B cell (primary cell): ENCODE measurements around the gene PRODH2. TPM values are rescaled to one million over a fixed set of nuclear protein-coding genes. Genes with fewer than 3 reads are reported as not detected.

Experiments used
- ATAC-seq: fragments of 200-7000 bp; cut with Tn5 transposase; one replicate; pipeline ENCODE4 v1.10.0; 2021; ENCODE audit warnings: low read depth, mild to moderate bottlenecking, moderate number of reproducible peaks, moderate library complexity
- CTCF ChIA-PET: fragments of 350-600 bp; sonication (Branson Sonifier 250); formaldehyde crosslinking; loops from one replicate; lab custom pipeline; 2021; ENCODE audit warnings: antibody characterized with exemption, inconsistent platforms; lab: Charles Lee
- POLR2A ChIA-PET: fragments of 350-600 bp; sonication (Branson Sonifier 250); formaldehyde crosslinking; loops from one replicate; lab custom pipeline; 2021; ENCODE audit warnings: antibody characterized with exemption; lab: Charles Lee
- DNase-seq: peaks from one replicate; pipeline ENCODE4 v3.0.0; 2013
- H2AFZ ChIP-seq: 2 replicates; pipeline ENCODE4 v1.6.1; 2012; ENCODE audit warnings: mild to moderate bottlenecking, low read depth, low read length; ENCODE audit not compliant: insufficient read depth, poor library complexity, severe bottlenecking
- H3K27ac ChIP-seq, 2 donors: 1 replicate in 1 of 2; 2 replicates in 1 of 2; pipeline ENCODE4 v1.5.1; 2012 to 2013; ENCODE audit warnings: low read length in 2 of 2, mild to moderate bottlenecking in 2 of 2, moderate library complexity in 1 of 2
- H3K27me3 ChIP-seq, 4 experiments: fragments of 200-600 bp in 1 of 4; sonication (generic) in 1 of 4; replicated peaks in 1 of 4; 1 replicate in 2 of 4; 2 replicates in 2 of 4; pipeline versions ENCODE4 v1.6.1 to v1.7.0; 2013 to 2016; ENCODE audit warnings: low read length in 3 of 4, mild to moderate bottlenecking in 2 of 4, mixed read lengths in 1 of 4, moderate library complexity in 1 of 4; ENCODE audit not compliant: insufficient read depth in 4 of 4, control insufficient read depth in 3 of 4; ENCODE audit errors: control extremely low read depth in 1 of 4
- H3K36me3 ChIP-seq, 2 experiments: replicated peaks in 1 of 2; 1 replicate in 1 of 2; 2 replicates in 1 of 2; pipeline versions ENCODE4 v1.6.1 to v1.7.1; 2013; ENCODE audit warnings: low read length in 1 of 2; ENCODE audit not compliant: insufficient read depth in 2 of 2, control insufficient read depth in 1 of 2; ENCODE audit errors: control extremely low read depth in 1 of 2, extremely low read depth in 1 of 2
- H3K4me1 ChIP-seq, 2 donors: fragments of 200-600 bp in 1 of 2; sonication (generic) in 1 of 2; 1 replicate in 1 of 2; 2 replicates in 1 of 2; pipeline versions ENCODE4 v1.5.1 to v1.6.1; 2013 to 2017; ENCODE audit warnings: low read length in 2 of 2; ENCODE audit not compliant: control insufficient read depth in 2 of 2, insufficient read depth in 2 of 2
- H3K4me2 ChIP-seq: replicated peaks from 2 replicates; pipeline ENCODE3; 2012; ENCODE audit warnings: mild to moderate bottlenecking, low read depth, low read length; ENCODE audit not compliant: poor library complexity, severe bottlenecking
- H3K4me3 ChIP-seq, 5 experiments: fragments of 200-600 bp in 1 of 5; sonication (generic) in 1 of 5; 1 replicate in 3 of 5; 2 replicates in 2 of 5; pipeline versions ENCODE4 v1.5.1 to v1.7.0; 2011 to 2016; ENCODE audit warnings: low read length in 4 of 5, mild to moderate bottlenecking in 4 of 5, low read depth in 2 of 5, control low read depth in 1 of 5, moderate library complexity in 1 of 5; ENCODE audit not compliant: insufficient read depth in 1 of 5; ENCODE audit errors: control extremely low read depth in 1 of 5, extremely low read depth in 1 of 5
- H3K79me2 ChIP-seq: fragments of 200-600 bp; sonication (generic); one replicate; pipeline ENCODE4 v1.6.0; 2016; ENCODE audit warnings: low read length; ENCODE audit not compliant: control insufficient read depth, insufficient read depth
- H3K9ac ChIP-seq: fragments of 200-600 bp; sonication (generic); 2 replicates; pipeline ENCODE4 v1.6.1; 2017; ENCODE audit warnings: mild to moderate bottlenecking, low read length, moderate library complexity
- H3K9me3 ChIP-seq, 3 donors: one replicate each; pipeline versions ENCODE4 v1.6.1 to v1.7.1; 2013; ENCODE audit warnings: low read length in 2 of 3; ENCODE audit not compliant: control insufficient read depth in 2 of 3, insufficient read depth in 1 of 3; ENCODE audit errors: control extremely low read depth in 1 of 3
- H4K20me1 ChIP-seq: 2 replicates; pipeline ENCODE4 v1.6.0; 2012; ENCODE audit warnings: mild to moderate bottlenecking, low read length; ENCODE audit not compliant: insufficient read depth, control insufficient read depth, poor library complexity, severe bottlenecking
- H3K27ac Mint-ChIP-seq: one replicate; pipeline ENCODE4 v1.8.0; 2021; ENCODE audit warnings: mixed read lengths
- H3K27me3 Mint-ChIP-seq: one replicate; pipeline ENCODE4 v1.8.0; 2021; ENCODE audit warnings: mixed read lengths
- H3K4me1 Mint-ChIP-seq: one replicate; pipeline ENCODE4 v1.8.0; 2021; ENCODE audit warnings: mixed read lengths
- H3K4me3 Mint-ChIP-seq: one replicate; pipeline ENCODE4 v1.8.0; 2021; ENCODE audit warnings: mixed read lengths
- H3K9me3 Mint-ChIP-seq: one replicate; pipeline ENCODE4 v1.8.0; 2022; ENCODE audit warnings: mixed read lengths; ENCODE audit not compliant: insufficient read depth
- CTCF ChIP-seq: fragments of 200-600 bp; IDR thresholded peaks from one replicate; pipeline ENCODE4 v1.8.0; 2022; ENCODE audit warnings: antibody characterized with exemption, mild to moderate bottlenecking
- EZH2 ChIP-seq: IDR thresholded peaks from 2 replicates; pipeline ENCODE4 v1.6.1; 2012; ENCODE audit warnings: borderline replicate concordance, low read depth, mild to moderate bottlenecking, moderate library complexity, low read length; ENCODE audit not compliant: insufficient read depth, poor library complexity, severe bottlenecking
- WGBS: methylation state at CpG from one replicate; pipeline ENCODE4 v1.1.5; 2013; ENCODE audit warnings: missing lambda C conversion rate; ENCODE audit not compliant: insufficient coverage; 5-methylcytosine and 5-hydroxymethylcytosine counted together
- intact Hi-C: fragments of 100-400 bp; cut with micrococcal nuclease; formaldehyde crosslinking; loops from one replicate; pipeline ENCODE4 v1.10.0; 2022
- polyA plus RNA-seq: library from polyadenylated mRNA; depleted of rRNA; stranded (reverse); fragments of >200 nt; gene quantifications from 2 replicates; pipeline ENCODE4 v1.2.3, GENCODE V29; 2012
- total RNA-seq, 2 donors: library from RNA; stranded (reverse); fragments of 120-200 nt in 1 of 2; gene quantifications; 1 replicate in 1 of 2; 2 replicates in 1 of 2; pipeline versions ENCODE4 v1.2.3 to v1.2.4, GENCODE V29; 2013 to 2022

Gene PRODH2
- total and polyA plus RNA-seq, 2 donors (not counting 1 experiment from before 2014, with no cell fraction given): not detected

GRCh38 chr19:35851213-35852028, 38.8 kb upstream of the PRODH2 start:
- Histone ChIP-seq H3K4me2 (no peak overlapping the region), H2AFZ (no peak overlapping the region), H3K4me1 (peaks cover 4 to 6% of the 10 kb centered on the region in 2 donors), H3K27ac (no peak overlapping the region), H4K20me1 (no peaks in the 10 kb centered on the region), H3K36me3 (no peaks in the 10 kb centered on the region), H3K79me2 (no peaks in the 10 kb centered on the region), H3K4me3 (no peak overlapping the region), H3K9ac (no peak overlapping the region), H3K9me3 (peaks cover 0 to 6% (median 0%) of the 10 kb centered on the region in 3 donors), H3K27me3 (peaks cover 0 to 54% (median 12%) of the 10 kb centered on the region in 4 experiments)
- Mint-ChIP-seq H3K27me3 (peaks cover 52% of the 10 kb centered on the region), H3K4me1 (peaks cover 2% of the 10 kb centered on the region), H3K27ac (no peak overlapping the region), H3K9me3 (no peaks in the 10 kb centered on the region), H3K4me3 (no peak overlapping the region)
- intact Hi-C loops: no loop called here
- POLR2A ChIA-PET: no interaction called here
- CTCF ChIA-PET: no interaction called here
- WGBS: 50% methylated on average over 32 of the region's 32 CpGs
- ATAC-seq (no peak), DNase-seq (no peak)
- TF ChIP-seq CTCF (no peak), EZH2 (no peak)

- intact Hi-C loops: no loop called here
- no peak for DNase-seq
- no peak overlapping the region for H3K4me3 Mint-ChIP-seq
- ATAC-seq: no peak
- POLR2A ChIA-PET: no interaction called here
- Histone ChIP-seq H3K4me2 (no peak overlapping the region), H4K20me1 (no peaks in the 10 kb centered on the region), H3K79me2 (no peaks in the 10 kb centered on the region), H3K27ac (no peak overlapping the region), H3K27me3 (peaks cover 0 to 58% (median 21%) of the 10 kb centered on the region in 4 experiments), H3K9me3 (peaks cover 0 to 20% (median 0%) of the 10 kb centered on the region in 3 donors), H3K9ac (no peak overlapping the region), H3K4me1 (peaks cover 15 to 22% of the 10 kb centered on the region in 2 donors), H2AFZ (no peak overlapping the region), H3K36me3 (no peaks in the 10 kb centered on the region), H3K4me3 (no peak overlapping the region)
- CTCF ChIA-PET: no interaction called here
- WGBS: 96% methylated on average over 11 of the region's 18 CpGs
- no peaks in the 10 kb centered on the region for H3K9me3 Mint-ChIP-seq
- peaks cover 19% of the 10 kb centered on the region for H3K4me1 Mint-ChIP-seq
- no peak overlapping the region for H3K27ac Mint-ChIP-seq
- no peak for TF ChIP-seq EZH2
- TF ChIP-seq CTCF: no peak
- peaks cover 58% of the 10 kb centered on the region for H3K27me3 Mint-ChIP-seq
Observed at GRCh38 chr19:35848919-35849505, 36.4 kb upstream of the PRODH2 start.
